ENCODE results near the gene DHX34.

DNA sequence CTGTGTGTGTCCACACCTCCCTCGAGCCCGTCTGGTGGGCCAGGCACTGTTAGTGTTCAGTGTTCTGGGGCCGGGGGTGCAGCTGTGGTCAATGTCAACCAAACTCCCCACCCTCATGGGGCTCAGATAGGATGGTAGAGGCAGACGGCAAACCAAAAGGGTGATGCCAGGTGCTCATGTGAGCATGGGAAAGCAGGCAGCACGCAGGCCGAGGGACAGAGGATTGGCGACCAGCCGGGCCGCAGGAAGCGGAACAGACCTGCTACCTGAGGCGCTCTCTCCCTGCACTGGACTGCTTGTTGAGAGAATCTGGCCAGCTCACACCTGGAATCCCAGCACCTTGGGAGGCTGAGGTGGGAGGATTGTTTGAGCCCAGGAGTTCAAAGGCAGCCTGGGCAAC, 29.1 kb downstream of the DHX34 start:
- TF ChIP-seq, protein P1, sequence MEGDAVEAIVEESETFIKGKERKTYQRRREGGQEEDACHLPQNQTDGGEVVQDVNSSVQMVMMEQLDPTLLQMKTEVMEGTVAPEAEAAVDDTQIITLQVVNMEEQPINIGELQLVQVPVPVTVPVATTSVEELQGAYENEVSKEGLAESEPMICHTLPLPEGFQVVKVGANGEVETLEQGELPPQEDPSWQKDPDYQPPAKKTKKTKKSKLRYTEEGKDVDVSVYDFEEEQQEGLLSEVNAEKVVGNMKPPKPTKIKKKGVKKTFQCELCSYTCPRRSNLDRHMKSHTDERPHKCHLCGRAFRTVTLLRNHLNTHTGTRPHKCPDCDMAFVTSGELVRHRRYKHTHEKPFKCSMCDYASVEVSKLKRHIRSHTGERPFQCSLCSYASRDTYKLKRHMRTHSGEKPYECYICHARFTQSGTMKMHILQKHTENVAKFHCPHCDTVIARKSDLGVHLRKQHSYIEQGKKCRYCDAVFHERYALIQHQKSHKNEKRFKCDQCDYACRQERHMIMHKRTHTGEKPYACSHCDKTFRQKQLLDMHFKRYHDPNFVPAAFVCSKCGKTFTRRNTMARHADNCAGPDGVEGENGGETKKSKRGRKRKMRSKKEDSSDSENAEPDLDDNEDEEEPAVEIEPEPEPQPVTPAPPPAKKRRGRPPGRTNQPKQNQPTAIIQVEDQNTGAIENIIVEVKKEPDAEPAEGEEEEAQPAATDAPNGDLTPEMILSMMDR (IDR thresholded peaks at IDR 0.05): no peak
- TF ChIP-seq POLR2A (IDR thresholded peaks at IDR 0.05): no peak

Data from heart left ventricle (tissue), 13 donors.